ENCODE data around the gene ARHGEF12.

Gene ARHGEF12

DNA sequence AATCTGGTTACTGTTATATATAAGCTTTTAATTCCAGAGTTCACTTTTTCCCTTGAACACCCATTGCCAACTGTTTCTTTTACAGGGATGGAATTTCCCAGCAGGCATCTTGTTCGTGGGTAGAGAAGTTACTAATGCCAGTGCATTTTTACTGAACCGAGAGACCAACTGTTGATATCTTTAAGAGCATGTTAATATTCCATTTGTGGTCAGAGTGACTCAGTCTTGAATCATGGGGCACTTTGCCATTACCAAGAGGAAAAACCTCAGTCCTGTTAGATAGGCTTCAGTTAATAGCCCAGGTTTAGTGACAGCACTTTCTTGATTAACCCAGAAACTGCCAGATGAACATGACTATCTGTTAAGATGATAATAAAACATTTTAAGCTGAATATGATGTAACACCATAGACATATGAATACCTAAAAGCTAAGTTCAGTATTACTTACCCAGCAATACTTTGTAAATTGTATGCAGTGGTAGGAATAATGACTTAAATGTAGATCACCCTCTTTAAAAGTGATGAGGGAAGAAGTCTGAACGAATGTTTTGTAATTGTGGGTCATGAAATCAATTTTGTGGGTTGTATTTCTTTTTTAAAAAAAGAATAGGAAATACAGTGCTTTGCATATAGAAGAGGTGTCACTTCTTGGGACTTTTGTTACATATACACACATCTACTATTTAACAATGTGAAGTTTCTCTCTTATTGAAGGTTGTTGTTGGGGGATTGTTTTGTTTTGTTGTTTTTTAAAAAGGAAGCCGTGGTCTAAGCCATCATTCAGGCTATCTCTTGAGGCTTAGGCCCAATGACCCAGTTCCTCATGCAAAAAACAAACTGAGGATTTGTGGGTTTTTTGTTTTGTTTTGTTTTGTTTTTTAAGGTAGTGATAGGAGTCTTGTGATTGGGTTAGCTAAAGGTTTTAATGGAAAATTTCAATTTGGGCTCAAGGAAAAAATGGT lies 96.1 kb downstream of the ARHGEF12 start:
- no peak for DNase-seq (ENCODE audit: extremely low spot score)
- POLR2A ChIA-PET, result no interaction called here
- TF ChIP-seq ARNT (IDR thresholded peaks at IDR 0.05), result no peak
- TF ChIP-seq BHLHE40 (IDR thresholded peaks at IDR 0.05; ENCODE audit: borderline replicate concordance), result no peak
- no peak for TF ChIP-seq NFRKB (IDR thresholded peaks at IDR 0.05)
- TF ChIP-seq, protein P1, sequence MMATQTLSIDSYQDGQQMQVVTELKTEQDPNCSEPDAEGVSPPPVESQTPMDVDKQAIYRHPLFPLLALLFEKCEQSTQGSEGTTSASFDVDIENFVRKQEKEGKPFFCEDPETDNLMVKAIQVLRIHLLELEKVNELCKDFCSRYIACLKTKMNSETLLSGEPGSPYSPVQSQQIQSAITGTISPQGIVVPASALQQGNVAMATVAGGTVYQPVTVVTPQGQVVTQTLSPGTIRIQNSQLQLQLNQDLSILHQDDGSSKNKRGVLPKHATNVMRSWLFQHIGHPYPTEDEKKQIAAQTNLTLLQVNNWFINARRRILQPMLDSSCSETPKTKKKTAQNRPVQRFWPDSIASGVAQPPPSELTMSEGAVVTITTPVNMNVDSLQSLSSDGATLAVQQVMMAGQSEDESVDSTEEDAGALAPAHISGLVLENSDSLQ (IDR thresholded peaks at IDR 0.05), result no peak
- TF ChIP-seq ELF4 (IDR thresholded peaks at IDR 0.05), result no peak
- no peak for TF ChIP-seq SUZ12 (IDR thresholded peaks at IDR 0.05)
- no peak for TF ChIP-seq HDGF (IDR thresholded peaks at IDR 0.05; ENCODE audit: borderline replicate concordance)
- TF ChIP-seq ZNF384 (IDR thresholded peaks at IDR 0.05), result no peak
- CTCF ChIA-PET, result interaction anchor here (0.7 kb wide), 1 partner anchor 74 kb away, joined by 3 read pairs; no protein-coding TSS in a partner anchor

DNA sequence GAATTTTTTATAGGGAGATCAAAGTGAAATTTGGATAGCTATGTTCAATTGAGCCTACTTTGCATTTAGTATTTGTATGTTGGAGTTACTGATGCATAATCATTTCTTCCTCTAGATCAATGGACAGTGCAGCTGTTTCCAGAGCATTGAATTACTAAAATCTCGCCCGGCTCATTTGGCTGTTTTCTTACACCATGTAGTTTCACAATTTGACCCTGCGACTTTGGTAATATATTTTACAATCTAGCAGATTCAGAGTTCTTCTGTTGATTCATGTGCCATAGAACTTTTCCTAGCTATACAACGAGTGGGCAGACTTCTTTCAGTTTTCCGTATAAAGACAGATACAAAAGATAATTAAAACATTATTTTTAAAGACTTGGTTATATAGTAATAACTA lies 105.4 kb downstream of the ARHGEF12 start:
- no peak for DNase-seq (ENCODE audit: extremely low spot score)
- ChIA-PET POLR2A (no interaction called here), CTCF (interaction anchor here (0.6 kb wide), 1 partner anchor 11 kb away, joined by 3 read pairs; no protein-coding TSS in a partner anchor)
- TF ChIP-seq BHLHE40 (IDR thresholded peaks at IDR 0.05; ENCODE audit: borderline replicate concordance) (no peak), FOXM1 (IDR thresholded peaks at IDR 0.05; ENCODE audit: borderline replicate concordance) (no peak), TARDBP (IDR thresholded peaks at IDR 0.05) (no peak), HDGF (IDR thresholded peaks at IDR 0.05; ENCODE audit: borderline replicate concordance) (no peak), ELF4 (IDR thresholded peaks at IDR 0.05) (no peak), CTBP1 (IDR thresholded peaks at IDR 0.05; ENCODE audit: borderline replicate concordance) (no peak), SP1 (IDR thresholded peaks at IDR 0.05) (no peak), LEF1 (IDR thresholded peaks at IDR 0.05; ENCODE audit: borderline replicate concordance) (no peak), FOXA1 (IDR thresholded peaks at IDR 0.05) (no peak), SUZ12 (IDR thresholded peaks at IDR 0.05) (no peak), NFRKB (IDR thresholded peaks at IDR 0.05) (no peak), ARNT (IDR thresholded peaks at IDR 0.05) (no peak), L3MBTL2 (conservative IDR thresholded peaks at IDR 0.05) (no peak), ZNF384 (IDR thresholded peaks at IDR 0.05) (no peak), FOXK2 (IDR thresholded peaks at IDR 0.05) (no peak)
- TF ChIP-seq, protein P1 (IDR thresholded peaks at IDR 0.05), result no peak

DNA sequence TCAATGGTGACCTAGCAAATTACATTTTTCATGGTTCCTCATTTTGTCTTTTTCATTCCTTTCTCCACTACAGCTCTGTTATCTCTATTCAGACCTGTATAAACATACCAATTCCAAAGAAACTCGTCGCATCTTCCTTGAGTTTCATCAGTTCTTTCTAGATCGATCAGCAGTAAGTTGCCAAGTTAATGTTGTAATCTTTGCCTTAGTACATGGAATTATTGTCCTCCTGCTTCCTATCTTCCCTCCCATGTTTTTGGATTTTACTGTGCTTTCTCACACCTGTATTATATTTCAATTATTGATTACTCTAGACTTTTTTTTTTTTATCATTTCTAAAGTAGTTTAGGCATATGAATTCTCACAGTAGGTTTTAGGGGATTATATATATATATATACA lies 105.8 kb downstream of the ARHGEF12 start:
- ChIA-PET CTCF (interaction anchor here (0.6 kb wide), 1 partner anchor 11 kb away, joined by 3 read pairs; no protein-coding TSS in a partner anchor), POLR2A (no interaction called here)
- TF ChIP-seq L3MBTL2 (conservative IDR thresholded peaks at IDR 0.05) (no peak), CTBP1 (IDR thresholded peaks at IDR 0.05; ENCODE audit: borderline replicate concordance) (no peak), LEF1 (IDR thresholded peaks at IDR 0.05; ENCODE audit: borderline replicate concordance) (no peak), BHLHE40 (IDR thresholded peaks at IDR 0.05; ENCODE audit: borderline replicate concordance) (no peak), FOXM1 (IDR thresholded peaks at IDR 0.05; ENCODE audit: borderline replicate concordance) (no peak), SP1 (IDR thresholded peaks at IDR 0.05) (no peak), NFRKB (IDR thresholded peaks at IDR 0.05) (no peak), TARDBP (IDR thresholded peaks at IDR 0.05) (no peak), ARNT (IDR thresholded peaks at IDR 0.05) (no peak), SUZ12 (IDR thresholded peaks at IDR 0.05) (no peak), FOXK2 (IDR thresholded peaks at IDR 0.05) (no peak)
- TF ChIP-seq, protein P1 (IDR thresholded peaks at IDR 0.05), result no peak
- no peak for DNase-seq (ENCODE audit: extremely low spot score)

DNA sequence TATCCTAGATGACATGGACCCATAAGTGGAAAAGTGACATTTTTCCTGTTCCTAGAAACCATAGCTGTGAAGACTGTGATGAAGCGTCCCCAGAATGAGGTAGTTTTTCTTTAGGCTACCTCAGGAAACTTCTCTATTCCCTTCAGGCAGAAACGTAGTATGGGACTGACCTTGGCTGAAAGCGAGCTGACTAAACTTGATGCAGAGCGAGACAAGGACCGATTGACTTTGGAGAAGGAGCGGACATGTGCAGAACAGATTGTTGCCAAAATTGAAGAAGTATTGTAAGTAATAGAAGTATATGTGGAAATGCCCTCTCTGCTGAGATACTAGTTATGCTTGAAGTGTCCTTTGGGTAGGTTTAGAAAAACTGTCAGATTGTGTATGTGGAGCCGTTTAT lies 110.6 kb downstream of the ARHGEF12 start:
- ChIA-PET CTCF (interaction anchor here (0.6 kb wide), 1 partner anchor 115 kb away, joined by 4 read pairs; no protein-coding TSS in a partner anchor), POLR2A (no interaction called here)
- TF ChIP-seq NFRKB (IDR thresholded peaks at IDR 0.05) (no peak), SP1 (IDR thresholded peaks at IDR 0.05) (no peak), FOXK2 (IDR thresholded peaks at IDR 0.05) (no peak), BHLHE40 (IDR thresholded peaks at IDR 0.05; ENCODE audit: borderline replicate concordance) (no peak), FOXA1 (IDR thresholded peaks at IDR 0.05) (no peak), LEF1 (IDR thresholded peaks at IDR 0.05; ENCODE audit: borderline replicate concordance) (no peak), HDGF (IDR thresholded peaks at IDR 0.05; ENCODE audit: borderline replicate concordance) (no peak), CTBP1 (IDR thresholded peaks at IDR 0.05; ENCODE audit: borderline replicate concordance) (no peak), ARNT (IDR thresholded peaks at IDR 0.05) (no peak), L3MBTL2 (conservative IDR thresholded peaks at IDR 0.05) (no peak), ZNF384 (IDR thresholded peaks at IDR 0.05) (no peak), FOXM1 (IDR thresholded peaks at IDR 0.05; ENCODE audit: borderline replicate concordance) (no peak), ELF4 (IDR thresholded peaks at IDR 0.05) (no peak)
- TF ChIP-seq, protein P1 (IDR thresholded peaks at IDR 0.05), result no peak
- DNase-seq (ENCODE audit: extremely low spot score), result no peak

DNA sequence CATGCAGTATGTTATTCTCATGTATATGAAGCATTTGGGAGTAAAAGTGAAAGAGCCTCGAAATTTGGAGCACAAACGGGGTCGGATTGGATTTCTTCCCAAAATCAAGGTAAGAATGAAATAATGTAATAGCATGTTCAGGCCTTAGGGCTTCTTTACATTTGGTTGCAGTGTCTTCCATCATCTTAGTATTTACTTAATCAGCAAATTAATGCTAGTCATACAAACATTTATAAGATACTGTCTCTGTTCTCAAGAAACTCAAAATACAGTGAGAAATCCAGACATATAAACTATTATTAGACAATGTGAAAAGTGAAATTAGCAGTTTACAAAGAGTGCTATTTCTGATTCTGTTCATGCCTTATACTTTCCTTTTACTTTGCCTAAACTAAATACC lies 112.0 kb downstream of the ARHGEF12 start:
- DNase-seq (ENCODE audit: extremely low spot score), result no peak
- POLR2A ChIA-PET, result no interaction called here
- CTCF ChIA-PET, result no interaction called here
- TF ChIP-seq ZNF384 (IDR thresholded peaks at IDR 0.05), result no peak
- TF ChIP-seq, protein P1 (IDR thresholded peaks at IDR 0.05), result no peak
- TF ChIP-seq CTBP1 (IDR thresholded peaks at IDR 0.05; ENCODE audit: borderline replicate concordance), result no peak
- no peak for TF ChIP-seq FOXM1 (IDR thresholded peaks at IDR 0.05; ENCODE audit: borderline replicate concordance)
- no peak for TF ChIP-seq FOXK2 (IDR thresholded peaks at IDR 0.05)
- TF ChIP-seq FOXA1 (IDR thresholded peaks at IDR 0.05), result no peak
- TF ChIP-seq HDGF (IDR thresholded peaks at IDR 0.05; ENCODE audit: borderline replicate concordance), result no peak
- no peak for TF ChIP-seq ELF4 (IDR thresholded peaks at IDR 0.05)
- no peak for TF ChIP-seq ARNT (IDR thresholded peaks at IDR 0.05)
- no peak for TF ChIP-seq LEF1 (IDR thresholded peaks at IDR 0.05; ENCODE audit: borderline replicate concordance)
- no peak for TF ChIP-seq BHLHE40 (IDR thresholded peaks at IDR 0.05; ENCODE audit: borderline replicate concordance)
- no peak for TF ChIP-seq SUZ12 (IDR thresholded peaks at IDR 0.05)
- no peak for TF ChIP-seq L3MBTL2 (conservative IDR thresholded peaks at IDR 0.05)
- no peak for TF ChIP-seq NFRKB (IDR thresholded peaks at IDR 0.05)
- no peak for TF ChIP-seq TARDBP (IDR thresholded peaks at IDR 0.05)
- no peak for TF ChIP-seq SP1 (IDR thresholded peaks at IDR 0.05)
